ENCODE data around the gene TACR1. TPM values are rescaled to one million over a fixed set of nuclear protein-coding genes. Genes with fewer than 3 reads are reported as not detected.

The TACR1 gene
- total RNA-seq, 1 experiment from 2014 or later, result not detected

DNA sequence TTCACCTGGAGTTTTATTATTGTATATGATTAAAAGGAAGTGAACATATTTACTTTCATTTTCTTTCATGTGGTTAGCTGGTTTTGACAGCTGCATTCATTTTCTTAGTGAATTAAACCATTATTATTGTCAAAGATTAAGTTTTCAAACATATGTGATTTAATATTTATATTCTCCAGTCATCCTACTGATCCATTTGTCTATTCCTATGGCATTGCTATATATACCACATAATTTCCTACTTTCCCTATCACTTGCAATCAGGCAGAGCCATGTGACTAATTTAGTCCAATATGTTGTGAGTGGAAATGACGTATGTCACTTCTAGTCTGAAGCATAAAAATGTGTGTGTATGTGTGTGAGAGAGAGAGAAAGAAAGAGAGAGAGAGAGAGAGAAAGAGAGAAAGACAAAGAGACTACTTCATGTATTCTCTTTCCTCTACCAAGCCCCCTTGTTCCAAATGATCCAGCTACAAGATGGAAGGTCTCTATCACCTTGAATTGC is 12.0 kb upstream of the TACR1 start:
- TF ChIP-seq CEBPB (IDR thresholded peaks at IDR 0.05; ENCODE audit: low read depth) (no peak), ELF1 (IDR thresholded peaks at IDR 0.05; ENCODE audit: borderline replicate concordance, low read depth) (no peak), SRF (IDR thresholded peaks at IDR 0.05; ENCODE audit: low read depth) (no peak), RAD21 (IDR thresholded peaks at IDR 0.05; ENCODE audit: low read depth) (no peak), ZNF274 (IDR thresholded peaks at IDR 0.05; ENCODE audit: low read depth, low read length) (no peak), JUND (IDR thresholded peaks at IDR 0.05) (no peak), ZFX (IDR thresholded peaks at IDR 0.05) (no peak), SP1 (IDR thresholded peaks at IDR 0.05; ENCODE audit: low read depth) (no peak), EZH2phosphoT487 (IDR thresholded peaks at IDR 0.05; ENCODE audit: borderline replicate concordance) (no peak), FOSL1 (IDR thresholded peaks at IDR 0.05; ENCODE audit: low read depth) (no peak), EGR1 (IDR thresholded peaks at IDR 0.05; ENCODE audit: low read depth) (no peak), EZH2 (IDR thresholded peaks at IDR 0.05) (no peak), POLR2A (IDR thresholded peaks at IDR 0.05; ENCODE audit: borderline replicate concordance, extremely low read depth, insufficient read depth, insufficient read length) (no peak)
- TF ChIP-seq, protein P1, sequence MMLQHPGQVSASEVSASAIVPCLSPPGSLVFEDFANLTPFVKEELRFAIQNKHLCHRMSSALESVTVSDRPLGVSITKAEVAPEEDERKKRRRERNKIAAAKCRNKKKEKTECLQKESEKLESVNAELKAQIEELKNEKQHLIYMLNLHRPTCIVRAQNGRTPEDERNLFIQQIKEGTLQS (IDR thresholded peaks at IDR 0.05), result no peak
- TF ChIP-seq, protein P2, sequence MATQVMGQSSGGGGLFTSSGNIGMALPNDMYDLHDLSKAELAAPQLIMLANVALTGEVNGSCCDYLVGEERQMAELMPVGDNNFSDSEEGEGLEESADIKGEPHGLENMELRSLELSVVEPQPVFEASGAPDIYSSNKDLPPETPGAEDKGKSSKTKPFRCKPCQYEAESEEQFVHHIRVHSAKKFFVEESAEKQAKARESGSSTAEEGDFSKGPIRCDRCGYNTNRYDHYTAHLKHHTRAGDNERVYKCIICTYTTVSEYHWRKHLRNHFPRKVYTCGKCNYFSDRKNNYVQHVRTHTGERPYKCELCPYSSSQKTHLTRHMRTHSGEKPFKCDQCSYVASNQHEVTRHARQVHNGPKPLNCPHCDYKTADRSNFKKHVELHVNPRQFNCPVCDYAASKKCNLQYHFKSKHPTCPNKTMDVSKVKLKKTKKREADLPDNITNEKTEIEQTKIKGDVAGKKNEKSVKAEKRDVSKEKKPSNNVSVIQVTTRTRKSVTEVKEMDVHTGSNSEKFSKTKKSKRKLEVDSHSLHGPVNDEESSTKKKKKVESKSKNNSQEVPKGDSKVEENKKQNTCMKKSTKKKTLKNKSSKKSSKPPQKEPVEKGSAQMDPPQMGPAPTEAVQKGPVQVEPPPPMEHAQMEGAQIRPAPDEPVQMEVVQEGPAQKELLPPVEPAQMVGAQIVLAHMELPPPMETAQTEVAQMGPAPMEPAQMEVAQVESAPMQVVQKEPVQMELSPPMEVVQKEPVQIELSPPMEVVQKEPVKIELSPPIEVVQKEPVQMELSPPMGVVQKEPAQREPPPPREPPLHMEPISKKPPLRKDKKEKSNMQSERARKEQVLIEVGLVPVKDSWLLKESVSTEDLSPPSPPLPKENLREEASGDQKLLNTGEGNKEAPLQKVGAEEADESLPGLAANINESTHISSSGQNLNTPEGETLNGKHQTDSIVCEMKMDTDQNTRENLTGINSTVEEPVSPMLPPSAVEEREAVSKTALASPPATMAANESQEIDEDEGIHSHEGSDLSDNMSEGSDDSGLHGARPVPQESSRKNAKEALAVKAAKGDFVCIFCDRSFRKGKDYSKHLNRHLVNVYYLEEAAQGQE (IDR thresholded peaks at IDR 0.05; ENCODE audit: low read depth), result no peak
- TF ChIP-seq, protein P3, sequence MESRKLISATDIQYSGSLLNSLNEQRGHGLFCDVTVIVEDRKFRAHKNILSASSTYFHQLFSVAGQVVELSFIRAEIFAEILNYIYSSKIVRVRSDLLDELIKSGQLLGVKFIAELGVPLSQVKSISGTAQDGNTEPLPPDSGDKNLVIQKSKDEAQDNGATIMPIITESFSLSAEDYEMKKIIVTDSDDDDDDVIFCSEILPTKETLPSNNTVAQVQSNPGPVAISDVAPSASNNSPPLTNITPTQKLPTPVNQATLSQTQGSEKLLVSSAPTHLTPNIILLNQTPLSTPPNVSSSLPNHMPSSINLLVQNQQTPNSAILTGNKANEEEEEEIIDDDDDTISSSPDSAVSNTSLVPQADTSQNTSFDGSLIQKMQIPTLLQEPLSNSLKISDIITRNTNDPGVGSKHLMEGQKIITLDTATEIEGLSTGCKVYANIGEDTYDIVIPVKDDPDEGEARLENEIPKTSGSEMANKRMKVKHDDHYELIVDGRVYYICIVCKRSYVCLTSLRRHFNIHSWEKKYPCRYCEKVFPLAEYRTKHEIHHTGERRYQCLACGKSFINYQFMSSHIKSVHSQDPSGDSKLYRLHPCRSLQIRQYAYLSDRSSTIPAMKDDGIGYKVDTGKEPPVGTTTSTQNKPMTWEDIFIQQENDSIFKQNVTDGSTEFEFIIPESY (IDR thresholded peaks at IDR 0.05; ENCODE audit: extremely low read depth, insufficient replicate concordance, low read length), result no peak
- TF ChIP-seq, protein P4, sequence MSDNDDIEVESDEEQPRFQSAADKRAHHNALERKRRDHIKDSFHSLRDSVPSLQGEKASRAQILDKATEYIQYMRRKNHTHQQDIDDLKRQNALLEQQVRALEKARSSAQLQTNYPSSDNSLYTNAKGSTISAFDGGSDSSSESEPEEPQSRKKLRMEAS (IDR thresholded peaks at IDR 0.05), result no peak
- TF ChIP-seq, protein P5, sequence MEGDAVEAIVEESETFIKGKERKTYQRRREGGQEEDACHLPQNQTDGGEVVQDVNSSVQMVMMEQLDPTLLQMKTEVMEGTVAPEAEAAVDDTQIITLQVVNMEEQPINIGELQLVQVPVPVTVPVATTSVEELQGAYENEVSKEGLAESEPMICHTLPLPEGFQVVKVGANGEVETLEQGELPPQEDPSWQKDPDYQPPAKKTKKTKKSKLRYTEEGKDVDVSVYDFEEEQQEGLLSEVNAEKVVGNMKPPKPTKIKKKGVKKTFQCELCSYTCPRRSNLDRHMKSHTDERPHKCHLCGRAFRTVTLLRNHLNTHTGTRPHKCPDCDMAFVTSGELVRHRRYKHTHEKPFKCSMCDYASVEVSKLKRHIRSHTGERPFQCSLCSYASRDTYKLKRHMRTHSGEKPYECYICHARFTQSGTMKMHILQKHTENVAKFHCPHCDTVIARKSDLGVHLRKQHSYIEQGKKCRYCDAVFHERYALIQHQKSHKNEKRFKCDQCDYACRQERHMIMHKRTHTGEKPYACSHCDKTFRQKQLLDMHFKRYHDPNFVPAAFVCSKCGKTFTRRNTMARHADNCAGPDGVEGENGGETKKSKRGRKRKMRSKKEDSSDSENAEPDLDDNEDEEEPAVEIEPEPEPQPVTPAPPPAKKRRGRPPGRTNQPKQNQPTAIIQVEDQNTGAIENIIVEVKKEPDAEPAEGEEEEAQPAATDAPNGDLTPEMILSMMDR (IDR thresholded peaks at IDR 0.05 in 2 of 3, conservative IDR thresholded peaks at IDR 0.05 in 1 of 3; ENCODE audit: borderline replicate concordance in 1 of 3, insufficient read depth in 1 of 3, low read depth in 2 of 3, low read length in 2 of 3), result no peak
- ChIA-PET CTCF (no interaction called here), POLR2A (no interaction called here), RAD21 (ENCODE audit: low non-redundant PET in 1 of 2, low total read pairs in 2 of 2, uncharacterized antibody in 2 of 2, unreplicated experiment in 2 of 2) (no interaction called here)
- Histone ChIP-seq H3K27ac (ENCODE audit: low read depth, low read length) (no peak overlapping the region), H4K20me1 (ENCODE audit: insufficient read depth) (no peaks in the 10 kb centered on the region), H3K4me1 (ENCODE audit: control insufficient read depth in 1 of 2, insufficient read depth in 2 of 2, low read length in 2 of 2) (no peaks in the 10 kb centered on the region), H3K9ac (ENCODE audit: low read length) (no peak overlapping the region), H3K79me2 (ENCODE audit: insufficient read depth, low read length) (no peaks in the 10 kb centered on the region), H2AFZ (ENCODE audit: low read depth, low read length, poor library complexity, severe bottlenecking) (no peak overlapping the region), H3K4me2 (ENCODE audit: low read length) (no peak overlapping the region), H3K9me3 (ENCODE audit: control insufficient read depth in 1 of 2, insufficient read depth in 1 of 2, low read depth in 1 of 2, low read length in 2 of 2) (no peaks in the 10 kb centered on the region), H3K9me2 (ENCODE audit: insufficient read depth) (no peaks in the 10 kb centered on the region), H3K27me3 (ENCODE audit: insufficient read depth, low read length) (peaks cover 30% of the 10 kb centered on the region; the same call in 1 of the 2 replicates), H3K36me3 (ENCODE audit: control insufficient read depth in 1 of 2, insufficient read depth in 2 of 2, low read length in 2 of 2) (no peaks in the 10 kb centered on the region), H3K4me3 (replicated peaks in 1 of 2; ENCODE audit: low read depth in 1 of 2, low read length in 2 of 2) (no peak overlapping the region)
- DNase-seq (ENCODE audit: low read depth, low spot score) (no peak), ATAC-seq (no peak)
- intact Hi-C loops (cut with micrococcal nuclease), result no loop called here
- no TSS peak for BruUV-seq (replicated peaks)

All from HCT116 (cell line).